ENCODE data around the gene CFLAR. TPM values are rescaled to one million over a fixed set of nuclear protein-coding genes. Genes with fewer than 3 reads are reported as not detected.

Gene CFLAR
- total RNA-seq, 1 donor from 2014 or later, result 16.7 TPM

DNA sequence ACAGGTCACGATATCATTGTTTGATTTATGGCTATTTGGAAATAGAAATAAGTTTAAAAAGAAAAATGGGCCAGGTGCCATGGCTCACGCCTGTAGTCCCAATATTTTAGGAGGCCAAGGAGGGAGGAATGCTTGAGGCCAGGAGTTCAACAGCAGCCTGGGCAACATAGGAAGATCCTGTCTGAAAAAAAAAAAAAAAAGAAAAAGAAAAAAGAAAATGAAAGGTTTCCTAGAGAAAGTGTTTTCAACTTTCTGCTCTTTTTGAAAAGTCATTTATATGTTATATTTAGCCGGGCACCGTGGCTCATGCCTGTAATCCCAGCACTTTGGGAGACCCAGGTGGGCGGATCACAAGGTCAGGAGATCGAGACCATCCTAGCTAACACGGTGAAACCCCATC is 41.0 kb upstream of the CFLAR start:
- TF ChIP-seq, protein P1, sequence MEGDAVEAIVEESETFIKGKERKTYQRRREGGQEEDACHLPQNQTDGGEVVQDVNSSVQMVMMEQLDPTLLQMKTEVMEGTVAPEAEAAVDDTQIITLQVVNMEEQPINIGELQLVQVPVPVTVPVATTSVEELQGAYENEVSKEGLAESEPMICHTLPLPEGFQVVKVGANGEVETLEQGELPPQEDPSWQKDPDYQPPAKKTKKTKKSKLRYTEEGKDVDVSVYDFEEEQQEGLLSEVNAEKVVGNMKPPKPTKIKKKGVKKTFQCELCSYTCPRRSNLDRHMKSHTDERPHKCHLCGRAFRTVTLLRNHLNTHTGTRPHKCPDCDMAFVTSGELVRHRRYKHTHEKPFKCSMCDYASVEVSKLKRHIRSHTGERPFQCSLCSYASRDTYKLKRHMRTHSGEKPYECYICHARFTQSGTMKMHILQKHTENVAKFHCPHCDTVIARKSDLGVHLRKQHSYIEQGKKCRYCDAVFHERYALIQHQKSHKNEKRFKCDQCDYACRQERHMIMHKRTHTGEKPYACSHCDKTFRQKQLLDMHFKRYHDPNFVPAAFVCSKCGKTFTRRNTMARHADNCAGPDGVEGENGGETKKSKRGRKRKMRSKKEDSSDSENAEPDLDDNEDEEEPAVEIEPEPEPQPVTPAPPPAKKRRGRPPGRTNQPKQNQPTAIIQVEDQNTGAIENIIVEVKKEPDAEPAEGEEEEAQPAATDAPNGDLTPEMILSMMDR (conservative IDR thresholded peaks at IDR 0.05), result no peak
- Mint-ChIP-seq H3K27me3 (ENCODE audit: low read depth) (no peaks in the 10 kb centered on the region), H3K27ac (ENCODE audit: unreplicated experiment) (no peak overlapping the region), H3K4me1 (peaks cover 24% of the 10 kb centered on the region), H3K4me3 (peak overlapping the region; percentile 42), H3K9me3 (no peaks in the 10 kb centered on the region), H3K36me3 (ENCODE audit: low read depth) (no peaks in the 10 kb centered on the region)
- no peak for DNase-seq (ENCODE audit: low read depth, low spot score)

DNA sequence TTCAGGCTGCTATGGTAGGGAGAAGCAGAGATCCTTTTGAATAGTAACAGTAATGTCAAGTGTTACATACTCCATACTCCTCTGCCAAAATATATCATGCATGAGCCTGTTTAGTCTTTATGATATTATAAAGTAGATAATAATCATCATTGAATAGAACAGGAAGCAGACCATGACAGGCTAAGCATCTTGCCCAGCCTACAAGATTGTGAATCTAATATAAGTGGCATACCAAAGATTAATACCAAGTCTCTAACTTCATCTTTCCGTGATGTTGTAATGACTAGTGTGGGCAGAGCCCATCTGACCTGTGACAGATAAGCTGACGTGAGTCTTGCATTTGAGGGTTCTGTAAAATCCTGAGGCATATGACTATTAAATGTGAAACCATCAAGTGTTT is 31.1 kb upstream of the CFLAR start:
- peaks cover 6% of the 10 kb centered on the region for H3K36me3 Mint-ChIP-seq (ENCODE audit: low read depth)
- no peaks in the 10 kb centered on the region for H3K9me3 Mint-ChIP-seq
- H3K27me3 Mint-ChIP-seq (ENCODE audit: low read depth), result no peaks in the 10 kb centered on the region
- no peak for DNase-seq (ENCODE audit: low read depth, low spot score)
- no peak overlapping the region for H3K4me3 Mint-ChIP-seq
- no peak overlapping the region for H3K27ac Mint-ChIP-seq (ENCODE audit: unreplicated experiment)
- TF ChIP-seq, protein P1 (conservative IDR thresholded peaks at IDR 0.05), result no peak
- no peaks in the 10 kb centered on the region for H3K4me1 Mint-ChIP-seq

DNA sequence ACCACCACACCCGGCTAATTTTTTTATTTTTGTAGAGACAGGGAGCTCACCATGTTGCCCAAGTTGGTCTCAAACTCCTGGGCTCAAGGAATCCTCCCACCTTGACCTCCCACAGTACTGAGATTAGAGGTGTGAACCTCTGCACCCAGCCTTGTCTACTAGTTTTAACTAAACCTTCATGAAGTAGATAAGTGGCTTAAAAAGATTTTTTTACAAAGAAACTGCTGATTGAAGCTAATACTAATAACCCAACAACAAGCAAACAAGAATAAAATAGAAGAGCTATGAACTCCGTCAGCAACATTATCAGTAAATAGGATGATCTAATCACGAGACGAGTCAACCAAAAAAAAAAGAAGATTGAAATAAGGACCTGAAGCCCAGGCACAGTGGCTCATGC is 25.4 kb upstream of the CFLAR start:
- H3K27ac Mint-ChIP-seq (ENCODE audit: unreplicated experiment), result no peak overlapping the region
- H3K4me1 Mint-ChIP-seq, result no peaks in the 10 kb centered on the region
- DNase-seq (ENCODE audit: low read depth, low spot score), result no peak
- peaks cover 3% of the 10 kb centered on the region for H3K36me3 Mint-ChIP-seq (ENCODE audit: low read depth)
- H3K4me3 Mint-ChIP-seq, result no peak overlapping the region
- no peaks in the 10 kb centered on the region for H3K27me3 Mint-ChIP-seq (ENCODE audit: low read depth)
- TF ChIP-seq, protein P1 (conservative IDR thresholded peaks at IDR 0.05), result no peak
- no peaks in the 10 kb centered on the region for H3K9me3 Mint-ChIP-seq

DNA sequence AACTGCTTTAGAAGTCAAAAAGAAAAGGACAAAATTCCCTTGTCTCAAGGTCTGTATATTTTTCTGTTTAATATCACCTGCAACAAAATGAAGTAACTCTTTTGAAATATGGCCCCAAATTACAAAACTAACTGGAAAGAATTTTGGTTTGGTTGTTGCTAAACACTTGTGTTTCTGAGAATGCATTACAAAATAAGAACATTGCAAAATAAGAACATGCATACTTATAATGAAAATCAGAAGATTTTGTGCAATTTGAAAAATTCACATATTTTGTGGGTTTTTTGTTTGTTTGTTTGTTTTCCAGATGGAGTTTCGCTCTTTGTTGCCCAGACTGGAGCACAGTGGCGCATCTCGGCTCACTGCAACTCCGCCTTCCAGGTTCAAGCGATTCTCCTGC is 22.4 kb upstream of the CFLAR start:
- Mint-ChIP-seq H3K36me3 (ENCODE audit: low read depth) (no peaks in the 10 kb centered on the region), H3K27me3 (ENCODE audit: low read depth) (no peaks in the 10 kb centered on the region), H3K4me3 (no peak overlapping the region), H3K9me3 (no peaks in the 10 kb centered on the region), H3K4me1 (no peaks in the 10 kb centered on the region), H3K27ac (ENCODE audit: unreplicated experiment) (no peak overlapping the region)
- TF ChIP-seq, protein P1 (conservative IDR thresholded peaks at IDR 0.05), result no peak
- DNase-seq (ENCODE audit: low read depth, low spot score), result no peak

DNA sequence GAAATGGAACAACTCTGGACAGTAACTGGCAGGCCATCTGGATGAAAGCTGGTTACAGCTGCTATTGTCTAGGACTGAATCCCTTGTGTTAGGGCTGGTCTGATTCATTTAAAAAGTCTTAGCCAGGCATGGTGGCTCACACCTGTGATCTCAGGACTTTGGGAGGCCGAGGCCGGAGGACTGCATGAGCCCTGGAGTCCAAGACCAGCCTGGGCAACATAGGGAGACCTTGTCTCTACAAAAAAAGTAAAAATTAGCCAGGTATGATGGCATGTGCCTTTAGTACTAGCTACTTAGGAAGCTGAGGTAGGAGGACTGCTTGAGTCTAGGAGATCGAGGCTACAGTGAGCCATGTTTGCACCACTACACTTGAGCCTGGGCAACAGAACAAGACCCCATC is 15.5 kb upstream of the CFLAR start:
- Mint-ChIP-seq H3K4me3 (no peak overlapping the region), H3K9me3 (no peaks in the 10 kb centered on the region), H3K27ac (ENCODE audit: unreplicated experiment) (no peak overlapping the region), H3K4me1 (no peaks in the 10 kb centered on the region), H3K27me3 (ENCODE audit: low read depth) (no peaks in the 10 kb centered on the region), H3K36me3 (ENCODE audit: low read depth) (no peaks in the 10 kb centered on the region)
- DNase-seq (ENCODE audit: low read depth, low spot score), result no peak
- TF ChIP-seq, protein P1 (conservative IDR thresholded peaks at IDR 0.05), result no peak

DNA sequence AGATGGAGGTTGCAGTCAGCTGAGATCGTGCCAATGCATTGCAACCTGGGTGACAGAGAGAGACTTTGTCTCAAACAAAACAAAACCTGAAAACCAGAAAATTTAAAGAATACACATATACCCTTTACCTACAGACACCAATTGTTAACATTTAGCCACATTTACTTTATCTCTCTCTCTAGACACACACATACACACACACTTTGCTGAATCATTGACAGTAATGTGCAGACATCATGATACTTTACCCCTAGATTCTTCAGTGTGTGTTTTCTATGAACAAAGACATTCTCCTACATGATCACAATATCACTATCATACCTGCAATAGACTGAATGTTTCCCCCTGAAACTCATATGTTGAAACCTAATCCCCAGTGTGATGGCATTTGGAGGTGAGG is 10.2 kb upstream of the CFLAR start:
- no peak for DNase-seq (ENCODE audit: low read depth, low spot score)
- TF ChIP-seq, protein P1 (conservative IDR thresholded peaks at IDR 0.05), result no peak
- Mint-ChIP-seq H3K27me3 (ENCODE audit: low read depth) (no peaks in the 10 kb centered on the region), H3K9me3 (no peaks in the 10 kb centered on the region), H3K27ac (ENCODE audit: unreplicated experiment) (no peak overlapping the region), H3K36me3 (ENCODE audit: low read depth) (no peaks in the 10 kb centered on the region), H3K4me1 (no peaks in the 10 kb centered on the region), H3K4me3 (no peak overlapping the region)

Data from neural crest cell (in vitro differentiated cells).